HEK293 (cell line): ENCODE data around the gene SLC25A25.
A peak's percentile ranks its signal among the peaks of the same experiment; 100 is the strongest.

Source experiments
- CTCF ChIA-PET: fragments of 350-600 bp; formaldehyde crosslinking; extraction: SDS; loops from one replicate; lab custom pipeline; 2021; ENCODE audit warnings: antibody characterized with exemption; lab: Yijun Ruan, JAX
- POLR2A ChIA-PET: fragments of 300-600 bp; formaldehyde crosslinking; extraction: SDS; loops from one replicate; lab custom pipeline; 2020; ENCODE audit warnings: antibody characterized with exemption, inconsistent platforms; lab: Yijun Ruan, JAX
- H3K27ac ChIP-seq: fragments of 200-500 bp; sonication (Bioruptor generic); 2 replicates; pipeline ENCODE4 v1.5.1; 2014; ENCODE audit warnings: low read depth, low read length, control low read depth, inconsistent platforms; ENCODE audit errors: extremely low read depth
- H3K36me3 ChIP-seq, 2 experiments: fragments of 200-500 bp in 1 of 2; sonication (Bioruptor generic) in 1 of 2; 1 replicate in 1 of 2; 2 replicates in 1 of 2; pipeline ENCODE4 v1.5.1; 2014 to 2017; ENCODE audit warnings: inconsistent platforms in 2 of 2, low read length in 2 of 2; ENCODE audit not compliant: control insufficient read depth in 2 of 2, insufficient read depth in 1 of 2
- H3K4me1 ChIP-seq: fragments of 200-500 bp; sonication (Bioruptor generic); 2 replicates; pipeline ENCODE4 v1.5.1; 2014; ENCODE audit warnings: mild to moderate bottlenecking, low read length, inconsistent platforms; ENCODE audit not compliant: control insufficient read depth, insufficient read depth
- H3K4me3 ChIP-seq: 2 replicates; pipeline ENCODE4 v1.5.1; 2011; ENCODE audit warnings: low read depth, mild to moderate bottlenecking, control low read depth, low read length, moderate library complexity
- H3K9me3 ChIP-seq: fragments of 200-500 bp; sonication (Bioruptor generic); 2 replicates; pipeline ENCODE4 v1.5.1; 2014; ENCODE audit warnings: low read depth, low read length, inconsistent platforms; ENCODE audit not compliant: control insufficient read depth, insufficient read depth
- BCL11A ChIP-seq: fragments of 450-650 bp; formaldehyde crosslinking; IDR thresholded peaks from 2 replicates; pipeline ENCODE4 v1.5.1; 2016; ENCODE audit warnings: low read depth, missing biosample characterization, missing genetic modification characterization
- BCL11B ChIP-seq: fragments of 450-650 bp; formaldehyde crosslinking; IDR thresholded peaks from 2 replicates; pipeline ENCODE4 v1.5.1; 2016; ENCODE audit warnings: low read depth, missing biosample characterization, missing genetic modification characterization
- GLI4 ChIP-seq: fragments of 450-650 bp; formaldehyde crosslinking; IDR thresholded peaks from 2 replicates; pipeline ENCODE4 v1.5.1; 2016; ENCODE audit warnings: missing biosample characterization, missing genetic modification characterization
- GLIS2 ChIP-seq: fragments of 450-650 bp; formaldehyde crosslinking; IDR thresholded peaks from 2 replicates; pipeline ENCODE4 v1.5.1; 2016; ENCODE audit warnings: missing biosample characterization, missing genetic modification characterization
- MZF1 ChIP-seq: fragments of 450-650 bp; formaldehyde crosslinking; IDR thresholded peaks from 2 replicates; pipeline ENCODE4 v1.5.1; 2017; ENCODE audit warnings: missing biosample characterization, missing genetic modification characterization, borderline replicate concordance
- RBAK ChIP-seq: fragments of 450-650 bp; formaldehyde crosslinking; IDR thresholded peaks from 2 replicates; pipeline ENCODE4 v1.5.1; 2016; ENCODE audit warnings: missing biosample characterization, missing genetic modification characterization
- REPIN1 ChIP-seq: fragments of 450-650 bp; formaldehyde crosslinking; IDR thresholded peaks from 2 replicates; pipeline ENCODE4 v1.5.1; 2017; ENCODE audit warnings: missing biosample characterization, missing genetic modification characterization, low read depth
- SCRT1 ChIP-seq: fragments of 450-650 bp; formaldehyde crosslinking; IDR thresholded peaks from 2 replicates; pipeline ENCODE4 v1.5.1; 2016; ENCODE audit warnings: missing biosample characterization, missing genetic modification characterization, borderline replicate concordance
- SCRT2 ChIP-seq: fragments of 450-650 bp; formaldehyde crosslinking; IDR thresholded peaks from 2 replicates; pipeline ENCODE4 v1.5.1; 2016; ENCODE audit warnings: missing biosample characterization, missing genetic modification characterization
- TRIM28 ChIP-seq: IDR thresholded peaks from 2 replicates; pipeline ENCODE4 v1.6.1; 2011; ENCODE audit warnings: low read length, control low read depth, borderline replicate concordance
- ZBTB17 ChIP-seq: fragments of 450-650 bp; formaldehyde crosslinking; IDR thresholded peaks from 2 replicates; pipeline ENCODE4 v1.5.1; 2016; ENCODE audit warnings: missing biosample characterization, missing genetic modification characterization
- ZFP69B ChIP-seq: fragments of 450-650 bp; formaldehyde crosslinking; IDR thresholded peaks from 2 replicates; pipeline ENCODE4 v1.5.1; 2016; ENCODE audit warnings: missing biosample characterization, missing genetic modification characterization
- ZNF157 ChIP-seq: fragments of 450-650 bp; formaldehyde crosslinking; IDR thresholded peaks from 2 replicates; pipeline ENCODE4 v1.5.1; 2016; ENCODE audit warnings: missing biosample characterization, missing genetic modification characterization
- ZNF302 ChIP-seq: fragments of 450-650 bp; formaldehyde crosslinking; IDR thresholded peaks from 2 replicates; pipeline ENCODE4 v1.5.1; 2016; ENCODE audit warnings: missing biosample characterization, missing genetic modification characterization, low read depth
- ZNF324 ChIP-seq: fragments of 450-650 bp; formaldehyde crosslinking; IDR thresholded peaks from 2 replicates; pipeline ENCODE4 v1.5.1; 2016; ENCODE audit warnings: missing biosample characterization, missing genetic modification characterization
- ZNF366 ChIP-seq: fragments of 450-650 bp; formaldehyde crosslinking; conservative IDR thresholded peaks from 2 replicates; pipeline ENCODE4 v1.5.1; 2016; ENCODE audit warnings: missing biosample characterization, missing genetic modification characterization
- ZNF391 ChIP-seq: fragments of 450-650 bp; formaldehyde crosslinking; IDR thresholded peaks from 2 replicates; pipeline ENCODE4 v1.5.1; 2016; ENCODE audit warnings: low read depth, missing biosample characterization, missing genetic modification characterization, borderline replicate concordance
- ZNF600 ChIP-seq: fragments of 450-650 bp; formaldehyde crosslinking; IDR thresholded peaks from 2 replicates; pipeline ENCODE4 v1.5.1; 2016; ENCODE audit warnings: missing biosample characterization, missing genetic modification characterization
- ZNF610 ChIP-seq: fragments of 450-650 bp; formaldehyde crosslinking; IDR thresholded peaks from 2 replicates; pipeline ENCODE4 v1.5.1; 2016; ENCODE audit warnings: missing biosample characterization, missing genetic modification characterization, borderline replicate concordance
- ZNF677 ChIP-seq: fragments of 450-650 bp; IDR thresholded peaks from 2 replicates; pipeline ENCODE4 v1.5.0; 2018; ENCODE audit warnings: missing biosample characterization, mild to moderate bottlenecking, missing genetic modification characterization, moderate library complexity
- TF ChIP-seq, protein P1 (sequence below): fragments of 450-650 bp; formaldehyde crosslinking; IDR thresholded peaks from 2 replicates; pipeline ENCODE4 v1.5.1; 2016; ENCODE audit warnings: missing biosample characterization, missing genetic modification characterization
- TF ChIP-seq, protein P2 (sequence below): fragments of 450-650 bp; formaldehyde crosslinking; IDR thresholded peaks from 2 replicates; pipeline ENCODE4 v1.5.1; 2017; ENCODE audit warnings: missing biosample characterization, missing genetic modification characterization
- TF ChIP-seq, protein P3 (sequence below): fragments of 450-650 bp; formaldehyde crosslinking; IDR thresholded peaks from 2 replicates; pipeline ENCODE4 v1.5.1; 2016; ENCODE audit warnings: missing biosample characterization, missing genetic modification characterization
- TF ChIP-seq, protein P4 (sequence below): fragments of 450-650 bp; formaldehyde crosslinking; conservative IDR thresholded peaks from 2 replicates; pipeline ENCODE4 v1.5.1; 2016; ENCODE audit warnings: low read depth, missing biosample characterization, missing genetic modification characterization
- TF ChIP-seq, protein P5 (sequence below): fragments of 450-650 bp; formaldehyde crosslinking; IDR thresholded peaks from 2 replicates; pipeline ENCODE4 v1.5.1; 2016; ENCODE audit warnings: missing biosample characterization, missing genetic modification characterization
- TF ChIP-seq, protein P6 (sequence below): fragments of 450-650 bp; formaldehyde crosslinking; IDR thresholded peaks from 2 replicates; pipeline ENCODE4 v1.5.1; 2016; ENCODE audit warnings: missing biosample characterization, missing genetic modification characterization

The SLC25A25 gene

DNA sequence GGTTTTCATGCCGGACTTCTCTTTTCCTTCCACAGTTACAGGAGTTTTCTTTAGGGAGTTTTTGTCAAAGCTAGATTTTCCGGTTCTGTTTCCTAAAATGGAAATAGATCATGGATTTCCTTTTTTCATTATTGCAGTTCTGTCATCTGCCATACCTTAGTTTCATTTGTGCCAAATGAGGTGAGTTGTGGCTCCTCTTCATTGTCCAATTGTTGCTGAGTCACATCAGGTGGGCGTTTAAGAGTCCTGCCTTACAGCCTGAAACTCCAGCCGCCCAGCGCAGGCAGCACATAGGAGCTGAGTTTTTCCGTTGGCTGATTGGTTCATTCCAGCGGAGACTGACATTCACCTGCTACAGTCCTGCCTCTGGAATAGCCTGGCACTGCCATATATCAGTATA is 14.1 kb downstream of the SLC25A25 start:
- Histone ChIP-seq H3K4me3 (no peak overlapping the region), H3K9me3 (no peaks in the 10 kb centered on the region), H3K36me3 (no peaks in the 10 kb centered on the region; a peak in 1 of 3 replicates), H3K27ac (no peak overlapping the region), H3K4me1 (no peaks in the 10 kb centered on the region)
- ChIA-PET POLR2A (no interaction called here), CTCF (interaction anchor here (0.6 to 3.0 kb wide), 8 partner anchors 9 to 1565 kb away, joined by 3 to 18 read pairs (median 6); no protein-coding TSS in a partner anchor)
- TF ChIP-seq, protein P1, sequence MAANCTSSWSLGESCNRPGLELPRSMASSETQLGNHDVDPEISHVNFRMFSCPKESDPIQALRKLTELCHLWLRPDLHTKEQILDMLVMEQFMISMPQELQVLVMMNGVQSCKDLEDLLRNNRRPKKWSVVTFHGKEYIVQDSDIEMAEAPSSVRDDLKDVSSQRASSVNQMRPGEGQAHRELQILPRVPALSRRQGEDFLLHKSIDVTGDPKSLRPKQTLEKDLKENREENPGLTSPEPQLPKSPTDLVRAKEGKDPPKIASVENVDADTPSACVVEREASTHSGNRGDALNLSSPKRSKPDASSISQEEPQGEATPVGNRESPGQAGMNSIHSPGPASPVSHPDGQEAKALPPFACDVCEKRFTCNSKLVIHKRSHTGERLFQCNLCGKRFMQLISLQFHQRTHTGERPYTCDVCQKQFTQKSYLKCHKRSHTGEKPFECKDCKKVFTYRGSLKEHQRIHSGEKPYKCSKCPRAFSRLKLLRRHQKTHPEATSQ (tag by site-specific recombination): no peak
- no peak for TF ChIP-seq ZFP69B (tag by site-specific recombination)
- no peak for TF ChIP-seq RBAK (tag by site-specific recombination)
- TF ChIP-seq, protein P2, sequence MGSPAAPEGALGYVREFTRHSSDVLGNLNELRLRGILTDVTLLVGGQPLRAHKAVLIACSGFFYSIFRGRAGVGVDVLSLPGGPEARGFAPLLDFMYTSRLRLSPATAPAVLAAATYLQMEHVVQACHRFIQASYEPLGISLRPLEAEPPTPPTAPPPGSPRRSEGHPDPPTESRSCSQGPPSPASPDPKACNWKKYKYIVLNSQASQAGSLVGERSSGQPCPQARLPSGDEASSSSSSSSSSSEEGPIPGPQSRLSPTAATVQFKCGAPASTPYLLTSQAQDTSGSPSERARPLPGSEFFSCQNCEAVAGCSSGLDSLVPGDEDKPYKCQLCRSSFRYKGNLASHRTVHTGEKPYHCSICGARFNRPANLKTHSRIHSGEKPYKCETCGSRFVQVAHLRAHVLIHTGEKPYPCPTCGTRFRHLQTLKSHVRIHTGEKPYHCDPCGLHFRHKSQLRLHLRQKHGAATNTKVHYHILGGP (tag by site-specific recombination): no peak
- peak; percentile 79 for TF ChIP-seq SCRT2 (tag by site-specific recombination)
- TF ChIP-seq, protein P3, sequence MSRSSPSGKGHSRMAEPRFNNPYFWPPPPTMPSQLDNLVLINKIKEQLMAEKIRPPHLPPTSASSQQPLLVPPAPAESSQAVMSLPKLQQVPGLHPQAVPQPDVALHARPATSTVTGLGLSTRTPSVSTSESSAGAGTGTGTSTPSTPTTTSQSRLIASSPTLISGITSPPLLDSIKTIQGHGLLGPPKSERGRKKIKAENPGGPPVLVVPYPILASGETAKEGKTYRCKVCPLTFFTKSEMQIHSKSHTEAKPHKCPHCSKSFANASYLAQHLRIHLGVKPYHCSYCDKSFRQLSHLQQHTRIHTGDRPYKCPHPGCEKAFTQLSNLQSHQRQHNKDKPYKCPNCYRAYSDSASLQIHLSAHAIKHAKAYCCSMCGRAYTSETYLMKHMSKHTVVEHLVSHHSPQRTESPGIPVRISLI (tag by site-specific recombination): no peak
- TF ChIP-seq MZF1 (tag by site-specific recombination): no peak
- TF ChIP-seq, protein P4, sequence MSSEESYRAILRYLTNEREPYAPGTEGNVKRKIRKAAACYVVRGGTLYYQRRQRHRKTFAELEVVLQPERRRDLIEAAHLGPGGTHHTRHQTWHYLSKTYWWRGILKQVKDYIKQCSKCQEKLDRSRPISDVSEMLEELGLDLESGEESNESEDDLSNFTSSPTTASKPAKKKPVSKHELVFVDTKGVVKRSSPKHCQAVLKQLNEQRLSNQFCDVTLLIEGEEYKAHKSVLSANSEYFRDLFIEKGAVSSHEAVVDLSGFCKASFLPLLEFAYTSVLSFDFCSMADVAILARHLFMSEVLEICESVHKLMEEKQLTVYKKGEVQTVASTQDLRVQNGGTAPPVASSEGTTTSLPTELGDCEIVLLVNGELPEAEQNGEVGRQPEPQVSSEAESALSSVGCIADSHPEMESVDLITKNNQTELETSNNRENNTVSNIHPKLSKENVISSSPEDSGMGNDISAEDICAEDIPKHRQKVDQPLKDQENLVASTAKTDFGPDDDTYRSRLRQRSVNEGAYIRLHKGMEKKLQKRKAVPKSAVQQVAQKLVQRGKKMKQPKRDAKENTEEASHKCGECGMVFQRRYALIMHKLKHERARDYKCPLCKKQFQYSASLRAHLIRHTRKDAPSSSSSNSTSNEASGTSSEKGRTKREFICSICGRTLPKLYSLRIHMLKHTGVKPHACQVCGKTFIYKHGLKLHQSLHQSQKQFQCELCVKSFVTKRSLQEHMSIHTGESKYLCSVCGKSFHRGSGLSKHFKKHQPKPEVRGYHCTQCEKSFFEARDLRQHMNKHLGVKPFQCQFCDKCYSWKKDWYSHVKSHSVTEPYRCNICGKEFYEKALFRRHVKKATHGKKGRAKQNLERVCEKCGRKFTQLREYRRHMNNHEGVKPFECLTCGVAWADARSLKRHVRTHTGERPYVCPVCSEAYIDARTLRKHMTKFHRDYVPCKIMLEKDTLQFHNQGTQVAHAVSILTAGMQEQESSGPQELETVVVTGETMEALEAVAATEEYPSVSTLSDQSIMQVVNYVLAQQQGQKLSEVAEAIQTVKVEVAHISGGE: no peak
- TF ChIP-seq SCRT1: no peak
- TF ChIP-seq, protein P5, sequence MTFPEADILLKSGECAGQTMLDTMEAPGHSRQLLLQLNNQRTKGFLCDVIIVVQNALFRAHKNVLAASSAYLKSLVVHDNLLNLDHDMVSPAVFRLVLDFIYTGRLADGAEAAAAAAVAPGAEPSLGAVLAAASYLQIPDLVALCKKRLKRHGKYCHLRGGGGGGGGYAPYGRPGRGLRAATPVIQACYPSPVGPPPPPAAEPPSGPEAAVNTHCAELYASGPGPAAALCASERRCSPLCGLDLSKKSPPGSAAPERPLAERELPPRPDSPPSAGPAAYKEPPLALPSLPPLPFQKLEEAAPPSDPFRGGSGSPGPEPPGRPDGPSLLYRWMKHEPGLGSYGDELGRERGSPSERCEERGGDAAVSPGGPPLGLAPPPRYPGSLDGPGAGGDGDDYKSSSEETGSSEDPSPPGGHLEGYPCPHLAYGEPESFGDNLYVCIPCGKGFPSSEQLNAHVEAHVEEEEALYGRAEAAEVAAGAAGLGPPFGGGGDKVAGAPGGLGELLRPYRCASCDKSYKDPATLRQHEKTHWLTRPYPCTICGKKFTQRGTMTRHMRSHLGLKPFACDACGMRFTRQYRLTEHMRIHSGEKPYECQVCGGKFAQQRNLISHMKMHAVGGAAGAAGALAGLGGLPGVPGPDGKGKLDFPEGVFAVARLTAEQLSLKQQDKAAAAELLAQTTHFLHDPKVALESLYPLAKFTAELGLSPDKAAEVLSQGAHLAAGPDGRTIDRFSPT (tag by site-specific recombination): no peak
- TF ChIP-seq ZNF600 (tag by site-specific recombination): peak; percentile 58; the same call in 1 of the 2 replicates
- TF ChIP-seq BCL11A (tag by site-specific recombination): no peak
- TF ChIP-seq ZNF677 (tag by site-specific recombination): no peak
- no peak for TF ChIP-seq ZNF366
- TF ChIP-seq ZNF157 (tag by site-specific recombination): no peak
- no peak for TF ChIP-seq REPIN1 (tag by site-specific recombination)
- TF ChIP-seq ZNF324 (tag by site-specific recombination): no peak
- no peak for TF ChIP-seq GLIS2 (tag by site-specific recombination)
- no peak for TF ChIP-seq GLI4
- peak; percentile 65 for TF ChIP-seq ZBTB17
- TF ChIP-seq ZNF302 (tag by site-specific recombination): no peak
- TF ChIP-seq ZNF610 (tag by site-specific recombination): no peak
- no peak for TF ChIP-seq BCL11B (tag by site-specific recombination)
- no peak for TF ChIP-seq TRIM28
- TF ChIP-seq ZNF391: no peak
- TF ChIP-seq, protein P6, sequence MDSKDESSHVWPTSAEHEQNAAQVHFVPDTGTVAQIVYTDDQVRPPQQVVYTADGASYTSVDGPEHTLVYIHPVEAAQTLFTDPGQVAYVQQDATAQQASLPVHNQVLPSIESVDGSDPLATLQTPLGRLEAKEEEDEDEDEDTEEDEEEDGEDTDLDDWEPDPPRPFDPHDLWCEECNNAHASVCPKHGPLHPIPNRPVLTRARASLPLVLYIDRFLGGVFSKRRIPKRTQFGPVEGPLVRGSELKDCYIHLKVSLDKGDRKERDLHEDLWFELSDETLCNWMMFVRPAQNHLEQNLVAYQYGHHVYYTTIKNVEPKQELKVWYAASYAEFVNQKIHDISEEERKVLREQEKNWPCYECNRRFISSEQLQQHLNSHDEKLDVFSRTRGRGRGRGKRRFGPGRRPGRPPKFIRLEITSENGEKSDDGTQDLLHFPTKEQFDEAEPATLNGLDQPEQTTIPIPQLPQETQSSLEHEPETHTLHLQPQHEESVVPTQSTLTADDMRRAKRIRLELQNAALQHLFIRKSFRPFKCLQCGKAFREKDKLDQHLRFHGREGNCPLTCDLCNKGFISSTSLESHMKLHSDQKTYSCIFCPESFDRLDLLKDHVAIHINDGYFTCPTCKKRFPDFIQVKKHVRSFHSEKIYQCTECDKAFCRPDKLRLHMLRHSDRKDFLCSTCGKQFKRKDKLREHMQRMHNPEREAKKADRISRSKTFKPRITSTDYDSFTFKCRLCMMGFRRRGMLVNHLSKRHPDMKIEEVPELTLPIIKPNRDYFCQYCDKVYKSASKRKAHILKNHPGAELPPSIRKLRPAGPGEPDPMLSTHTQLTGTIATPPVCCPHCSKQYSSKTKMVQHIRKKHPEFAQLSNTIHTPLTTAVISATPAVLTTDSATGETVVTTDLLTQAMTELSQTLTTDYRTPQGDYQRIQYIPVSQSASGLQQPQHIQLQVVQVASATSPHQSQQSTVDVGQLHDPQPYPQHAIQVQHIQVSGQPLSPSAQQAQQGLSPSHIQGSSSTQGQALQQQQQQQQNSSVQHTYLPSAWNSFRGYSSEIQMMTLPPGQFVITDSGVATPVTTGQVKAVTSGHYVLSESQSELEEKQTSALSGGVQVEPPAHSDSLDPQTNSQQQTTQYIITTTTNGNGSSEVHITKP: peak; percentile 60
